ENCODE measurements around the gene SFR1.

Gene SFR1

DNA sequence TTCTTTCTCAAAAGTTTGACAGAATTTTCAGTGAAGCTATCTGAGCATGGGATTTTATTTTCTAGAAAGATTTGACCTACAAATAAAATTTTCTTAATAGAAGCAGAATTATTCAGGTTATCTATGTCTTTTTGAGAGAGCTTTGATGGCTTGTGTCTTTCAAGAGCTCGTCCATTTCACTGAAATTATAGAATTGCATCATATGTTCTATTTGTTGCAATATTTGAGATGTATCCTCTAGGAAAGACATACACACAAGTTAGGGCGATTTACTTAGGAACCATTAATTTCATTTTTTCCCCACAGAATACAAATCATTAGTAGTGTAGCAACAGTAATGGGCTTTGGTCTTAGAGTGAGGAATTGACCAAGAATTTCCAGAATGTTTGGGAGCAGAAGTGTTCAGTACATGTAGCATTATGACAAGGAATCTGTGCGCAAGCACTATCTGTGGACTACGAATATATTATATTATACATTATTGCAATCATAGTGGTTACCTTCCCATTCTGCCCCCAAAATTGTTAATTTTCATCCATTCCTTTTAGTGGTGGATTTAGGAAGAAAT is 23.5 kb upstream of the SFR1 start:
- H3K36me3 ChIP-seq (ENCODE audit: insufficient read depth, low read length), result no peaks in the 10 kb centered on the region
- peaks cover 8% of the 10 kb centered on the region; the same call in 1 of the 2 replicates for H3K9me3 ChIP-seq (ENCODE audit: low read length)
- H3K4me2 ChIP-seq (ENCODE audit: low read length), result no peak overlapping the region
- H3K9me2 ChIP-seq (ENCODE audit: low read depth, low read length), result no peaks in the 10 kb centered on the region
- TF ChIP-seq, protein P1, sequence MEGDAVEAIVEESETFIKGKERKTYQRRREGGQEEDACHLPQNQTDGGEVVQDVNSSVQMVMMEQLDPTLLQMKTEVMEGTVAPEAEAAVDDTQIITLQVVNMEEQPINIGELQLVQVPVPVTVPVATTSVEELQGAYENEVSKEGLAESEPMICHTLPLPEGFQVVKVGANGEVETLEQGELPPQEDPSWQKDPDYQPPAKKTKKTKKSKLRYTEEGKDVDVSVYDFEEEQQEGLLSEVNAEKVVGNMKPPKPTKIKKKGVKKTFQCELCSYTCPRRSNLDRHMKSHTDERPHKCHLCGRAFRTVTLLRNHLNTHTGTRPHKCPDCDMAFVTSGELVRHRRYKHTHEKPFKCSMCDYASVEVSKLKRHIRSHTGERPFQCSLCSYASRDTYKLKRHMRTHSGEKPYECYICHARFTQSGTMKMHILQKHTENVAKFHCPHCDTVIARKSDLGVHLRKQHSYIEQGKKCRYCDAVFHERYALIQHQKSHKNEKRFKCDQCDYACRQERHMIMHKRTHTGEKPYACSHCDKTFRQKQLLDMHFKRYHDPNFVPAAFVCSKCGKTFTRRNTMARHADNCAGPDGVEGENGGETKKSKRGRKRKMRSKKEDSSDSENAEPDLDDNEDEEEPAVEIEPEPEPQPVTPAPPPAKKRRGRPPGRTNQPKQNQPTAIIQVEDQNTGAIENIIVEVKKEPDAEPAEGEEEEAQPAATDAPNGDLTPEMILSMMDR (IDR thresholded peaks at IDR 0.05; ENCODE audit: low read length), result no peak
- no peak for TF ChIP-seq EZH2 (IDR thresholded peaks at IDR 0.05; ENCODE audit: borderline replicate concordance, low read length)
- no peak overlapping the region for H3K27ac ChIP-seq (ENCODE audit: low read depth, low read length, poor library complexity, severe bottlenecking)
- H3K27me3 ChIP-seq (ENCODE audit: insufficient read depth, low read length), result no peaks in the 10 kb centered on the region
- H3K4me3 ChIP-seq (ENCODE audit: low read depth, low read length, poor library complexity, severe bottlenecking), result no peak overlapping the region
- no peaks in the 10 kb centered on the region for H3F3A ChIP-seq (ENCODE audit: insufficient read depth, low read length)
- no peaks in the 10 kb centered on the region for H4K20me1 ChIP-seq (ENCODE audit: insufficient read depth, low read length)
- no peaks in the 10 kb centered on the region for H3K4me1 ChIP-seq (ENCODE audit: insufficient read depth, low read length, severe bottlenecking)
- H3K9ac ChIP-seq (ENCODE audit: low read length), result no peak overlapping the region
- H2AFZ ChIP-seq (ENCODE audit: low read length), result no peak overlapping the region
- H3K79me2 ChIP-seq (ENCODE audit: insufficient read depth, low read length), result no peaks in the 10 kb centered on the region

DNA sequence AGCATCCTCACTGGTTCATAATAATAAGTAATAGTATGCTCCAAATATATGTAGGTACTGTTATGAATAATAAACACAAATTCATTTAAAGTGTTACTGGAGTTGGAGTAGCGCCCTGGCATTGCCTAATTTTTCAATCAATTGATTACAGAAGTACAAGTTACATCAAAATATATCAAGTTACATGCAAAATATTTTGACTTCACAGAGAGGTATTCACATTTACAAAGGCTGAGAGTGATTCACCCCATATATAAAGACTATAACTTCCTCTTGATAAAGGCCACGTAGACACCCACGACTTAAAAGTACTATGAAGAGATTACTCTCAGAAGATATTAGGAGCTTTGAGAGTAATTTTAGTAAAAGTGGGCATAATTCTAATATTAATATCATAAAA is 22.7 kb upstream of the SFR1 start:
- no peaks in the 10 kb centered on the region for H3K36me3 ChIP-seq (ENCODE audit: insufficient read depth, low read length)
- TF ChIP-seq, protein P1 (IDR thresholded peaks at IDR 0.05; ENCODE audit: low read length), result no peak
- no peak for TF ChIP-seq EZH2 (IDR thresholded peaks at IDR 0.05; ENCODE audit: borderline replicate concordance, low read length)
- H4K20me1 ChIP-seq (ENCODE audit: insufficient read depth, low read length), result no peaks in the 10 kb centered on the region
- no peaks in the 10 kb centered on the region for H3K79me2 ChIP-seq (ENCODE audit: insufficient read depth, low read length)
- no peaks in the 10 kb centered on the region for H3K27me3 ChIP-seq (ENCODE audit: insufficient read depth, low read length)
- no peak overlapping the region for H2AFZ ChIP-seq (ENCODE audit: low read length)
- no peaks in the 10 kb centered on the region for H3K4me1 ChIP-seq (ENCODE audit: insufficient read depth, low read length, severe bottlenecking)
- no peaks in the 10 kb centered on the region for H3K9me2 ChIP-seq (ENCODE audit: low read depth, low read length)
- peaks cover 8% of the 10 kb centered on the region; the same call in 1 of the 2 replicates for H3K9me3 ChIP-seq (ENCODE audit: low read length)
- H3K9ac ChIP-seq (ENCODE audit: low read length), result no peak overlapping the region
- no peak overlapping the region for H3K4me3 ChIP-seq (ENCODE audit: low read depth, low read length, poor library complexity, severe bottlenecking)
- H3K4me2 ChIP-seq (ENCODE audit: low read length), result no peak overlapping the region
- H3K27ac ChIP-seq (ENCODE audit: low read depth, low read length, poor library complexity, severe bottlenecking), result no peak overlapping the region
- H3F3A ChIP-seq (ENCODE audit: insufficient read depth, low read length), result no peaks in the 10 kb centered on the region

DNA sequence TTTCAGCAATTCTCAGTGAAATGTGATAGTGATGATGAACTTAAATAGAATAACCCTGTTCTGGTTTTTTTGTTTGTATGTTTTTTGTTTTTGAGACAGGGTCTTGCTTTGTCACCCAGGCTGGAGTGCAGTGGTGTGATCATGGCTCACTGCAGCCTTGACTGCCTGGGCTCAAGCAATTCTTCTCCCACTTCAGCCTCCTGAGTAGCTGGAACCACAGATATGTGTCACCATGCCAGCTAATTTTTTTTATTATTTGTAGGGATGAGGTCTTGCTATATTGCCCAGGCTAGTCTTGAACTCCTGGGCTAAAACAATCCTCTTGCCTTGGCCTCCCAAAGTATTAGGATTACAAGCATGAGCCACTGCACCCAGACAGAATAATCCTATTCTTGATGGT is 22.0 kb upstream of the SFR1 start:
- TF ChIP-seq, protein P1 (IDR thresholded peaks at IDR 0.05; ENCODE audit: low read length), result no peak
- no peak for TF ChIP-seq EZH2 (IDR thresholded peaks at IDR 0.05; ENCODE audit: borderline replicate concordance, low read length)
- Histone ChIP-seq H3F3A (ENCODE audit: insufficient read depth, low read length) (no peaks in the 10 kb centered on the region), H3K27ac (ENCODE audit: low read depth, low read length, poor library complexity, severe bottlenecking) (no peak overlapping the region), H2AFZ (ENCODE audit: low read length) (no peak overlapping the region), H3K9me3 (ENCODE audit: low read length) (peaks cover 8% of the 10 kb centered on the region; the same call in 1 of the 2 replicates), H3K36me3 (ENCODE audit: insufficient read depth, low read length) (no peaks in the 10 kb centered on the region), H3K4me3 (ENCODE audit: low read depth, low read length, poor library complexity, severe bottlenecking) (no peak overlapping the region), H3K27me3 (ENCODE audit: insufficient read depth, low read length) (no peaks in the 10 kb centered on the region), H3K4me1 (ENCODE audit: insufficient read depth, low read length, severe bottlenecking) (no peaks in the 10 kb centered on the region), H3K4me2 (ENCODE audit: low read length) (no peak overlapping the region), H3K9me2 (ENCODE audit: low read depth, low read length) (no peaks in the 10 kb centered on the region), H3K9ac (ENCODE audit: low read length) (no peak overlapping the region), H3K79me2 (ENCODE audit: insufficient read depth, low read length) (no peaks in the 10 kb centered on the region), H4K20me1 (ENCODE audit: insufficient read depth, low read length) (no peaks in the 10 kb centered on the region)
